ENCODE results near the gene TAF11L9.

GRCh38 chr5:17604951-17605350 lies 10.8 kb upstream of the TAF11L9 start:
- TF ChIP-seq CTCF (IDR thresholded peaks at IDR 0.05; ENCODE audit: control extremely low read depth in 1 of 3, insufficient read depth in 1 of 3, low read depth in 1 of 3, low read length in 3 of 3) = no peak
- TF ChIP-seq CREB1 (IDR thresholded peaks at IDR 0.05) = no peak
- no peak for TF ChIP-seq GABPA (IDR thresholded peaks at IDR 0.05; ENCODE audit: borderline replicate concordance, insufficient read depth, low read length)
- no peak for TF ChIP-seq POLR2A (IDR thresholded peaks at IDR 0.05; ENCODE audit: control extremely low read depth in 1 of 2, low read depth in 2 of 2, low read length in 2 of 2)
- no peak for TF ChIP-seq POLR2AphosphoS5 (IDR thresholded peaks at IDR 0.05; ENCODE audit: low read depth, low read length)
- no peak for TF ChIP-seq EP300 (IDR thresholded peaks at IDR 0.05; ENCODE audit: borderline replicate concordance in 1 of 2, low read depth in 2 of 2, low read length in 2 of 2)

All from H1 (cell line).